DND-41 (cell line): ENCODE data around the gene NR1H3.
A peak's percentile ranks its signal among the peaks of the same experiment; 100 is the strongest.

Source experiments
- ATAC-seq: fragments of 200-7000 bp; cut with Tn5 transposase; 3 replicates; pipeline ENCODE4 v1.9.1; 2021; ENCODE audit warnings: low read depth; ENCODE audit not compliant: insufficient read depth
- DNase-seq: peaks from one replicate; pipeline ENCODE4 v3.0.0-alpha.2; 2020
- H2AFZ ChIP-seq: 2 replicates; pipeline ENCODE4 v1.6.0; 2012; ENCODE audit warnings: low read depth, low read length
- H3K27ac ChIP-seq: 2 replicates; pipeline ENCODE4 v1.5.1; 2012; ENCODE audit warnings: low read length, inconsistent platforms
- H3K27me3 ChIP-seq: fragments of 200-600 bp; sonication (generic); 2 replicates; pipeline ENCODE4 v1.6.0; 2012; ENCODE audit warnings: low read length, mild to moderate bottlenecking, inconsistent platforms; ENCODE audit not compliant: insufficient read depth, poor library complexity
- H3K36me3 ChIP-seq: 2 replicates; pipeline ENCODE4 v1.5.1; 2012; ENCODE audit warnings: low read length, inconsistent platforms; ENCODE audit not compliant: insufficient read depth
- H3K4me1 ChIP-seq: 2 replicates; pipeline ENCODE4 v1.5.1; 2012; ENCODE audit warnings: mild to moderate bottlenecking, low read length; ENCODE audit not compliant: insufficient read depth
- H3K4me2 ChIP-seq: 2 replicates; pipeline ENCODE4 v1.6.0; 2012; ENCODE audit warnings: mild to moderate bottlenecking, moderate library complexity, low read length, inconsistent platforms; ENCODE audit not compliant: insufficient read depth
- H3K4me3 ChIP-seq, 2 experiments: fragments of 200-600 bp in 1 of 2; shearing (Covaris generic) in 1 of 2; 2 replicates each; pipeline ENCODE4 v1.5.1; 2012 to 2016; ENCODE audit warnings: inconsistent platforms in 2 of 2, low read length in 2 of 2, mild to moderate bottlenecking in 2 of 2, low read depth in 1 of 2, moderate library complexity in 1 of 2
- H3K79me2 ChIP-seq: 2 replicates; pipeline ENCODE4 v1.6.0; 2012; ENCODE audit warnings: low read length, inconsistent platforms; ENCODE audit not compliant: insufficient read depth
- H3K9ac ChIP-seq: 2 replicates; pipeline ENCODE4 v1.6.0; 2012; ENCODE audit warnings: low read depth, mild to moderate bottlenecking, inconsistent platforms, low read length, moderate library complexity
- H3K9me3 ChIP-seq: 2 replicates; pipeline ENCODE4 v1.5.1; 2012; ENCODE audit warnings: low read length, moderate library complexity, mild to moderate bottlenecking, inconsistent platforms; ENCODE audit not compliant: insufficient read depth, severe bottlenecking
- H4K20me1 ChIP-seq: 2 replicates; pipeline ENCODE4 v1.6.0; 2012; ENCODE audit warnings: low read length; ENCODE audit not compliant: insufficient read depth
- CTCF ChIP-seq: IDR thresholded peaks from 2 replicates; pipeline ENCODE4 v1.5.1; 2012; ENCODE audit warnings: borderline replicate concordance, low read length, moderate library complexity, mild to moderate bottlenecking; ENCODE audit not compliant: poor library complexity, severe bottlenecking; ENCODE audit errors: extremely low read depth
- EZH2 ChIP-seq: IDR thresholded peaks from 3 replicates; pipeline ENCODE4 v1.6.1; 2012; ENCODE audit warnings: borderline replicate concordance, low read depth, mild to moderate bottlenecking, moderate library complexity, low read length, inconsistent platforms; ENCODE audit not compliant: severe bottlenecking

Gene NR1H3

DNA sequence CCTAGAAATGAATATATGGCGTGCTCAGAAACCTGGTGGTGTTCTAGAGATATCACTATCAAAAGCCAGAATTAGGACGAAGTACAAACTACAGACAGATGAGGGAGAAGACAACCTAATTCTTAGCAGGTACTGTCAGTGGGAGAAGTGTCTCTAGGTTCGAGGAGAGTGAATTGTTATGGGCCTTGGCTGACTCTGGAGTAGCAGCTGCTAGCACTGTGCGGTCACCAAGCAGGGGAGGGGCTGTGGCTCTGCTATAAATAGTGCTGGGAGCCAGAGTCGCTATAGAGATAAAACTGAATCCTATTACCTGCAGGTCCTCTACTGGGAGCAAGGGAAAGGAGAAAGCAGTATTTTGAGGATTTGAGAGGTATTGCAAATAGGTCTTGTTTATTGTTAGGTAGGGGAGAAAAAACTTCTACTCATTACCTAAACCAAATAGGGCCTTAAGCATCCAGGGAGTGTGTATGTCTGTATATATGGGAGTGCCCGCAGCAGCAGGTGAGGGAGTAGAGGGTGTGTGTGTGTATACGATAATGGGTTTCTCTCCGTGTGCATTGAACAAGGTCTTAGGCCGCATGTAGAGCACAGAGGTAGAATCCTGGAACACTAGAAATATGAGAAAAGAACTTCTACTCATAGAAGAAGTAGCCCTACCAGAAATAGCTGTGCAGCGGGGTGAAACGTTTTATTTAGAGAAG, 14.3 kb downstream of the NR1H3 start:
- Histone ChIP-seq H3K9ac (peak overlapping the region; percentile 61), H3K36me3 (peaks cover 30% of the 10 kb centered on the region), H3K4me3 (peak overlapping the region in 1 of 2 experiments; percentile 92; a peak in 1 of 4 replicates), H2AFZ (no peak overlapping the region), H3K79me2 (peaks cover 49% of the 10 kb centered on the region), H3K4me2 (peak overlapping the region; percentile 100), H3K9me3 (no peaks in the 10 kb centered on the region), H3K27ac (0 out of 2 replicates have a peak overlapping the region, but pooled peaks have one; percentile 5), H3K27me3 (no peaks in the 10 kb centered on the region), H3K4me1 (peaks cover 37% of the 10 kb centered on the region), H4K20me1 (peaks cover 42% of the 10 kb centered on the region)
- DNase-seq: no peak
- TF ChIP-seq CTCF (no peak), EZH2 (no peak)
- ATAC-seq: no peak

GRCh38 chr11:47272706-47273105, 14.9 kb downstream of the NR1H3 start:
- no peak for ATAC-seq
- Histone ChIP-seq H3K27me3 (no peaks in the 10 kb centered on the region), H3K9ac (no peak overlapping the region), H3K4me1 (peaks cover 37% of the 10 kb centered on the region), H2AFZ (no peak overlapping the region), H4K20me1 (peaks cover 42% of the 10 kb centered on the region), H3K79me2 (peaks cover 49% of the 10 kb centered on the region), H3K4me3 (no peak overlapping the region), H3K4me2 (no peak overlapping the region), H3K36me3 (peaks cover 36% of the 10 kb centered on the region), H3K27ac (no peak overlapping the region), H3K9me3 (no peaks in the 10 kb centered on the region)
- DNase-seq: no peak
- TF ChIP-seq EZH2: no peak
- no peak for TF ChIP-seq CTCF

GRCh38 chr11:47274495-47275235, 16.9 kb downstream of the NR1H3 start:
- H3K4me2 ChIP-seq: no peak overlapping the region
- TF ChIP-seq CTCF: no peak
- no peak for TF ChIP-seq EZH2
- peaks cover 49% of the 10 kb centered on the region for H3K79me2 ChIP-seq

More at GRCh38 chr11:47274495-47275235, 16.9 kb downstream of the NR1H3 start:
- no peak for ATAC-seq
- Histone ChIP-seq H3K4me1 (peaks cover 24% of the 10 kb centered on the region), H3K27ac (no peak overlapping the region), H3K9ac (no peak overlapping the region), H4K20me1 (peaks cover 42% of the 10 kb centered on the region), H3K9me3 (no peaks in the 10 kb centered on the region), H3K4me3 (no peak overlapping the region), H3K36me3 (peaks cover 55% of the 10 kb centered on the region), H2AFZ (no peak overlapping the region), H3K27me3 (no peaks in the 10 kb centered on the region)
- DNase-seq: no peak
